GM23338 (cell line): ENCODE data around the gene DHRS7C. TPM values are rescaled to one million over a fixed set of nuclear protein-coding genes. Genes with fewer than 3 reads are reported as not detected.
A peak's percentile ranks its signal among the peaks of the same experiment; 100 is the strongest.

Source experiments
- ATAC-seq: fragments of 200-7000 bp; cut with Tn5 transposase; 3 replicates; pipeline ENCODE4 v1.9.1; 2020
- DNase-seq: peaks from one replicate; pipeline ENCODE4 v3.0.0-alpha.2; 2015; ENCODE audit warnings: low spot score
- H2AFZ ChIP-seq: fragments of 200-600 bp; sonication (generic); 2 replicates; pipeline ENCODE4 v1.8.0; 2016; ENCODE audit warnings: antibody characterized with exemption, mild to moderate bottlenecking, moderate library complexity
- H3F3A ChIP-seq: fragments of 200-600 bp; sonication (generic); replicated peaks from 2 replicates; pipeline ENCODE4 v1.8.0; 2017; ENCODE audit warnings: antibody characterized with exemption, mixed run types, low read depth
- H3K27ac ChIP-seq: fragments of 200-600 bp; sonication (generic); 2 replicates; pipeline ENCODE4 v1.6.1; 2016; ENCODE audit warnings: low read depth
- H3K27me3 ChIP-seq: fragments of 200-600 bp; sonication (generic); 2 replicates; pipeline ENCODE4 v1.8.0; 2016; ENCODE audit warnings: mild to moderate bottlenecking, mixed run types, moderate library complexity; ENCODE audit not compliant: insufficient read depth
- H3K36me3 ChIP-seq: fragments of 200-600 bp; sonication (generic); 2 replicates; pipeline ENCODE4 v1.8.0; 2016; ENCODE audit warnings: mild to moderate bottlenecking; ENCODE audit not compliant: insufficient read depth
- H3K4me1 ChIP-seq: fragments of 200-600 bp; sonication (generic); 2 replicates; pipeline ENCODE4 v1.8.0; 2016; ENCODE audit warnings: mild to moderate bottlenecking, moderate library complexity; ENCODE audit not compliant: insufficient read depth
- H3K4me2 ChIP-seq: fragments of 200-600 bp; sonication (generic); 2 replicates; pipeline ENCODE4 v1.7.1; 2017; ENCODE audit warnings: mixed run types
- H3K4me3 ChIP-seq: fragments of 200-600 bp; sonication (generic); 2 replicates; pipeline ENCODE4 v1.6.1; 2016; ENCODE audit warnings: mixed run types
- H3K79me2 ChIP-seq: fragments of 200-600 bp; sonication (generic); replicated peaks from 2 replicates; pipeline ENCODE4 v1.8.0; 2017; ENCODE audit warnings: mild to moderate bottlenecking; ENCODE audit not compliant: insufficient read depth
- H3K9me2 ChIP-seq: fragments of 200-600 bp; sonication (generic); 2 replicates; pipeline ENCODE4 v1.8.0; 2017; ENCODE audit not compliant: insufficient read depth
- H4K20me1 ChIP-seq: fragments of 200-600 bp; sonication (generic); replicated peaks from 2 replicates; pipeline ENCODE4 v1.8.0; 2017; ENCODE audit warnings: mild to moderate bottlenecking; ENCODE audit not compliant: insufficient read depth
- H3K27ac Mint-ChIP-seq: 2 replicates; pipeline ENCODE4 v1.8.0; 2020; ENCODE audit warnings: inconsistent platforms, mild to moderate bottlenecking, moderate library complexity, mixed read lengths
- H3K27me3 Mint-ChIP-seq: 3 replicates; pipeline ENCODE4 v1.8.0; 2022; ENCODE audit warnings: low read depth, mild to moderate bottlenecking, moderate library complexity, mixed read lengths, inconsistent platforms; ENCODE audit not compliant: insufficient read depth, poor library complexity
- H3K36me3 Mint-ChIP-seq: 3 replicates; pipeline ENCODE4 v1.8.0; 2021; ENCODE audit warnings: low read depth, mild to moderate bottlenecking, inconsistent platforms, moderate library complexity, mixed read lengths
- H3K4me1 Mint-ChIP-seq: 3 replicates; pipeline ENCODE4 v1.8.0; 2020; ENCODE audit warnings: mild to moderate bottlenecking, inconsistent platforms, mixed read lengths
- H3K4me3 Mint-ChIP-seq: 3 replicates; pipeline ENCODE4 v1.8.0; 2021; ENCODE audit warnings: moderate library complexity, mild to moderate bottlenecking, inconsistent platforms, mixed read lengths
- H3K9me3 Mint-ChIP-seq: 3 replicates; pipeline ENCODE4 v1.8.0; 2020; ENCODE audit warnings: moderate library complexity, mild to moderate bottlenecking, inconsistent platforms, mixed read lengths
- CREB1 ChIP-seq: fragments of 250-450 bp; sonication (Bioruptor Pico); IDR thresholded peaks from 2 replicates; pipeline ENCODE4 v1.5.0; 2020; ENCODE audit warnings: low read depth, mild to moderate bottlenecking, moderate library complexity
- CTCF ChIP-seq, 2 experiments: fragments of 200-600 bp in 1 of 2; sonication (generic) in 1 of 2; conservative IDR thresholded peaks; 2 replicates each; pipeline versions ENCODE4 v1.5.1 to v1.6.1; 2016 to 2017; ENCODE audit warnings: antibody characterized with exemption in 2 of 2, low read depth in 2 of 2, mild to moderate bottlenecking in 2 of 2, moderate library complexity in 1 of 2
- ETS1 ChIP-seq: IDR thresholded peaks from 2 replicates; pipeline ENCODE4 v1.6.1; 2016; ENCODE audit warnings: antibody characterized with exemption
- EZH2 ChIP-seq: fragments of 200-600 bp; sonication (generic); IDR thresholded peaks from one replicate; pipeline ENCODE4 v1.8.0; 2017; ENCODE audit warnings: antibody characterized with exemption, mild to moderate bottlenecking, low read depth; ENCODE audit not compliant: unreplicated experiment
- EZH2phosphoT487 ChIP-seq: fragments of 200-600 bp; sonication (generic); IDR thresholded peaks from one replicate; pipeline ENCODE4 v1.8.1; 2018; ENCODE audit warnings: antibody characterized with exemption; ENCODE audit not compliant: unreplicated experiment
- JUNB ChIP-seq: IDR thresholded peaks from one replicate; pipeline ENCODE4 v1.6.1; 2016; ENCODE audit warnings: antibody characterized with exemption; ENCODE audit not compliant: unreplicated experiment
- NANOG ChIP-seq: IDR thresholded peaks from 2 replicates; pipeline ENCODE4 v1.6.1; 2016; ENCODE audit warnings: antibody characterized with exemption, borderline replicate concordance
- ZNF114 ChIP-seq: fragments of 250-450 bp; sonication (Bioruptor Pico); IDR thresholded peaks from 2 replicates; pipeline ENCODE4 v1.5.0; 2020; ENCODE audit warnings: mild to moderate bottlenecking, moderate library complexity
- ZNF331 ChIP-seq: fragments of 250-450 bp; sonication (Bioruptor Pico); IDR thresholded peaks from 2 replicates; pipeline ENCODE4 v1.5.0; 2020; ENCODE audit warnings: low read depth, mild to moderate bottlenecking, moderate library complexity
- polyA plus RNA-seq: library from polyadenylated mRNA; unstranded; fragments of >200 nt; fragmentation: Nextera tagmentation; extraction: Ambion mirVana; gene quantifications from 2 replicates; pipeline ENCODE4 v1.2.1, GENCODE V29; 2016
- total RNA-seq: library from RNA; depleted of rRNA; stranded (reverse); fragments of >200 nt; shearing (Covaris generic); gene quantifications from 2 replicates; pipeline ENCODE4 v1.2.3, GENCODE V29; 2014

DHRS7C gene
- total and polyA plus RNA-seq, 2 experiments from 2014 or later, result not detected

- DNase-seq (peak; percentile 62), ATAC-seq (peak; percentile 46; the same call in 2 of the 3 replicates)
- H3K4me2 ChIP-seq, result no peak overlapping the region
Measured at GRCh38 chr17:9768381-9768934, 22.9 kb downstream of the DHRS7C start.

GRCh38 chr17:9767432-9767991, 23.9 kb downstream of the DHRS7C start:
- Histone ChIP-seq H2AFZ (no peak overlapping the region), H4K20me1 (no peaks in the 10 kb centered on the region), H3K27me3 (no peaks in the 10 kb centered on the region), H3K79me2 (no peaks in the 10 kb centered on the region), H3K4me3 (no peak overlapping the region), H3K9me2 (no peaks in the 10 kb centered on the region), H3K4me2 (no peak overlapping the region), H3F3A (no peaks in the 10 kb centered on the region), H3K4me1 (no peaks in the 10 kb centered on the region), H3K36me3 (no peaks in the 10 kb centered on the region), H3K27ac (no peak overlapping the region)
- ATAC-seq (no peak), DNase-seq (no peak)
- H3K9me3 Mint-ChIP-seq, result no peaks in the 10 kb centered on the region
- H3K4me3 Mint-ChIP-seq, result no peak overlapping the region
- no peaks in the 10 kb centered on the region for H3K36me3 Mint-ChIP-seq
- H3K27me3 Mint-ChIP-seq, result peaks cover 3% of the 10 kb centered on the region
- H3K4me1 Mint-ChIP-seq, result no peaks in the 10 kb centered on the region
- no peak overlapping the region for H3K27ac Mint-ChIP-seq
- TF ChIP-seq EZH2phosphoT487 (no peak), ZNF114 (CRISPR knock-in tag) (no peak), JUNB (no peak), NANOG (no peak), ETS1 (no peak), CREB1 (CRISPR knock-in tag) (no peak), EZH2 (no peak), ZNF331 (CRISPR knock-in tag) (no peak)

More at GRCh38 chr17:9768381-9768934, 22.9 kb downstream of the DHRS7C start:
- H3K27ac ChIP-seq, result no peak overlapping the region
- no peaks in the 10 kb centered on the region for H3K36me3 ChIP-seq
- Mint-ChIP-seq H3K4me1 (no peaks in the 10 kb centered on the region), H3K4me3 (no peak overlapping the region), H3K9me3 (no peaks in the 10 kb centered on the region), H3K27ac (no peak overlapping the region), H3K27me3 (peaks cover 3% of the 10 kb centered on the region), H3K36me3 (no peaks in the 10 kb centered on the region)
- H3K4me1 ChIP-seq, result no peaks in the 10 kb centered on the region
- H3K27me3 ChIP-seq, result no peaks in the 10 kb centered on the region
- TF ChIP-seq JUNB (no peak), CTCF (conservative IDR thresholded peaks at IDR 0.05; ENCODE audit: low read depth in 2 of 2) (peak; percentile 36 to 57)
- no peaks in the 10 kb centered on the region for H3K79me2 ChIP-seq
- H3K9me2 ChIP-seq, result no peaks in the 10 kb centered on the region
- H4K20me1 ChIP-seq, result no peaks in the 10 kb centered on the region
- no peaks in the 10 kb centered on the region for H3F3A ChIP-seq
- H2AFZ ChIP-seq, result no peak overlapping the region
- no peak overlapping the region for H3K4me3 ChIP-seq
